Gastrocnemius medialis (tissue), 4 donors: ENCODE results near the gene CD47. TPM values are rescaled to one million over a fixed set of nuclear protein-coding genes. Genes with fewer than 3 reads are reported as not detected.

Experiments used
- ATAC-seq, 2 donors: fragments of 150-250 bp; one replicate each; pipeline ENCODE4 v1.9.1; 2016
- DNase-seq, 2 donors: peaks; one replicate each; pipeline ENCODE4 v3.0.0-alpha.2; 2019
- H3K27ac ChIP-seq, 4 donors: fragments of 200-600 bp; sonication (generic); 1 replicate in 1 of 4; 2 replicates in 3 of 4; pipeline ENCODE4 v1.5.1; 2016 to 2018; ENCODE audit warnings: mild to moderate bottlenecking in 2 of 4, moderate library complexity in 1 of 4
- H3K27me3 ChIP-seq, 3 donors: fragments of 200-600 bp; sonication (generic) in 2 of 3; 1 replicate in 1 of 3; 2 replicates in 2 of 3; pipeline versions ENCODE4 v1.5.1 to v1.6.0; 2016 to 2019; ENCODE audit warnings: mild to moderate bottlenecking in 1 of 3, moderate library complexity in 1 of 3
- H3K36me3 ChIP-seq, 2 donors: fragments of 200-600 bp; sonication (generic) in 1 of 2; one replicate each; pipeline ENCODE4 v1.5.1; 2017 to 2018
- H3K4me1 ChIP-seq, 2 donors: fragments of 200-600 bp; sonication (generic) in 1 of 2; one replicate each; pipeline ENCODE4 v1.5.1; 2016 to 2017; ENCODE audit warnings: mild to moderate bottlenecking in 2 of 2
- H3K4me3 ChIP-seq, 4 donors: fragments of 200-600 bp; sonication (generic) in 3 of 4; 1 replicate in 1 of 4; 2 replicates in 3 of 4; pipeline ENCODE4 v1.5.1; 2016 to 2019; ENCODE audit warnings: mild to moderate bottlenecking in 2 of 4
- H3K9me3 ChIP-seq, 3 donors: fragments of 200-600 bp; sonication (generic) in 2 of 3; 1 replicate in 1 of 3; 2 replicates in 2 of 3; pipeline ENCODE4 v1.5.1; 2016 to 2019
- CTCF ChIP-seq, 5 experiments: fragments of 450-650 bp in 3 of 5; fragments of 200-600 bp in 2 of 5; sonication (generic) in 2 of 5; IDR thresholded peaks in 4 of 5; conservative IDR thresholded peaks in 1 of 5; 1 replicate in 4 of 5; 2 replicates in 1 of 5; pipeline ENCODE4 v1.5.1; 2016 to 2019; ENCODE audit warnings: antibody characterized with exemption in 5 of 5, mild to moderate bottlenecking in 3 of 5, moderate library complexity in 3 of 5
- POLR2A ChIP-seq, 2 donors: fragments of 450-650 bp; IDR thresholded peaks; one replicate each; pipeline ENCODE4 v1.6.1; 2017; ENCODE audit warnings: antibody characterized with exemption in 2 of 2, mild to moderate bottlenecking in 2 of 2, moderate library complexity in 2 of 2
- in situ Hi-C, 4 donors: fragments of 200-750 bp; cut with MboI; loops; one replicate each; pipeline versions ENCODE4 v1.15.0 to v1.8.0; 2017; ENCODE audit warnings: low sequenced_read_pairs in 4 of 4
- intact Hi-C: fragments of 100-400 bp; cut with DNase I; formaldehyde crosslinking; loops from one replicate; pipeline ENCODE4 v1.15.1; 2023; ENCODE audit warnings: low total_unique reads
- total RNA-seq, 4 donors: library from RNA; depleted of rRNA; stranded (reverse); fragments of >200 nt; gene quantifications; one replicate each; pipeline versions ENCODE4 v1.1.0 to v1.2.3, GENCODE V29; 2016

CD47 gene
- total RNA-seq, 4 donors from 2014 or later, result 14.5 to 30.3 (median 22.4) TPM

GRCh38 chr3:108118038-108118768 is 27.4 kb upstream of the CD47 start:
- Histone ChIP-seq H3K27me3 (no peaks in the 10 kb centered on the region), H3K4me1 (no peaks in the 10 kb centered on the region), H3K9me3 (no peaks in the 10 kb centered on the region), H3K27ac (no peak overlapping the region), H3K36me3 (no peaks in the 10 kb centered on the region), H3K4me3 (no peak overlapping the region)
- ATAC-seq, result no peak
- intact Hi-C loops (no loop called here), in situ Hi-C loops (no loop called here)
- DNase-seq, result no peak
- TF ChIP-seq POLR2A (IDR thresholded peaks at IDR 0.05), result no peak

- Histone ChIP-seq H3K27me3 (no peaks in the 10 kb centered on the region), H3K4me1 (no peaks in the 10 kb centered on the region), H3K4me3 (no peak overlapping the region), H3K36me3 (no peaks in the 10 kb centered on the region), H3K9me3 (no peaks in the 10 kb centered on the region), H3K27ac (no peak overlapping the region)
- DNase-seq (no peak), ATAC-seq (no peak)
- intact Hi-C loops (no loop called here), in situ Hi-C loops (no loop called here)
- TF ChIP-seq CTCF (IDR thresholded peaks at IDR 0.05 in 4 of 5, conservative IDR thresholded peaks at IDR 0.05 in 1 of 5) (no peak), POLR2A (IDR thresholded peaks at IDR 0.05) (no peak)
Measured at GRCh38 chr3:108117241-108117775, 26.5 kb upstream of the CD47 start.

DNA sequence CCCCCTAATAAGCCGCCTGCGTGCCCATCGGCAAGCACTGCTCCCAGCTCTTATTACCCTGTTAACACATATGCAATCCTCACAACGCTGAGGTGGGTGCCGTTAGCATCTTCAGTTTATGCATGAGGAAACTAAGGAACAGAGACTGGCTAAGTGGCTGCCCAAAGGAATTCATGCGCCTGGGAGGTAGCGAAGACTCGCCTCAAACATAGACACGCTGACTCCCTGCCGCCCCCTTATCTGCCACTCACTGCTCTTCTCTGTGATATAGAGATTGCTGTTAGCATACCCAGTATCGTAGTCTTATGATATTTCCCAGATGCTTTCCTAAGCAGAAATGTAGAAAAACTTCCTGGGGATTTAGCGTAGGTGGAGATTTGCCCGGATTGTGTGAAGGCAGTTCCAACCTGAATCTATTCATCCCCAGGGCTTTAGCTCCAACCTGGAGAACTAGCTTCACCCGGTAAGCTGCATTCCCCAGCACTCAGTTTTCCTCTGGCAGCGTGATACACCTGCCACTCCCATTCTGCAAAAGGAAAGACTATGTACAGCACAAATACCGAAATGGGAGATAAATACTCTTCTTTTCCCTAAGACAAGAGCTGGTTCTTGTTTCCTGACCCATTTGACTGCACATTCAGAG is 23.7 kb upstream of the CD47 start:
- in situ Hi-C loops (no loop called here), intact Hi-C loops (no loop called here)
- Histone ChIP-seq H3K4me3 (no peak overlapping the region), H3K27me3 (no peaks in the 10 kb centered on the region), H3K9me3 (no peaks in the 10 kb centered on the region), H3K36me3 (no peaks in the 10 kb centered on the region), H3K4me1 (no peaks in the 10 kb centered on the region), H3K27ac (no peak overlapping the region)
- no peak for ATAC-seq
- TF ChIP-seq POLR2A (IDR thresholded peaks at IDR 0.05), result no peak
- TF ChIP-seq CTCF (IDR thresholded peaks at IDR 0.05 in 4 of 5, conservative IDR thresholded peaks at IDR 0.05 in 1 of 5), result no peak
- no peak for DNase-seq

- intact Hi-C loops, result no loop called here
- Histone ChIP-seq H3K36me3 (no peaks in the 10 kb centered on the region), H3K27me3 (no peaks in the 10 kb centered on the region), H3K9me3 (no peaks in the 10 kb centered on the region), H3K4me1 (no peaks in the 10 kb centered on the region), H3K27ac (no peak overlapping the region), H3K4me3 (no peak overlapping the region)
- in situ Hi-C loops, result no loop called here
- ATAC-seq (no peak), DNase-seq (no peak)
- TF ChIP-seq POLR2A (IDR thresholded peaks at IDR 0.05) (no peak), CTCF (IDR thresholded peaks at IDR 0.05 in 4 of 5, conservative IDR thresholded peaks at IDR 0.05 in 1 of 5) (no peak)
Measured at GRCh38 chr3:108113975-108114374, 23.1 kb upstream of the CD47 start.

DNA sequence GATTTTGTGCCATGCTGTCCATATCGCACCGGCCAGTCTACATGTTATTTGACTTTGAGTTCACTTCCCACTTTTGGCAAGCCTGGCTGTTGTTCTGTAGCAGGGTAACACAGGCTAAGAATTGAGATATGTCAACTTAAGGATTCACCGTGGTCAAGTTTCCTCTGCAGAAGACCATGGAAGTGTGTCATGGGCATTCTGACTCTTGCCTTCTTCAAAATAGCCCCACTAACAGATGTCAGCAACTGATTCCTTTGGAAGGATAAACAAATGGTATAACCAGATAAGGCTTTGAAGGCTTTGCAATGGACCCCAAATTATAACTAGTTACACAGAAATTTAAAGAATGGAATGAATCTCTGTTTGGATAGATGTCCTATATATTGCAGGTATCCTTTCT is 20.1 kb upstream of the CD47 start:
- ATAC-seq (no peak), DNase-seq (no peak)
- in situ Hi-C loops (no loop called here), intact Hi-C loops (no loop called here)
- no peak for TF ChIP-seq CTCF (IDR thresholded peaks at IDR 0.05 in 4 of 5, conservative IDR thresholded peaks at IDR 0.05 in 1 of 5)
- no peak for TF ChIP-seq POLR2A (IDR thresholded peaks at IDR 0.05)
- Histone ChIP-seq H3K9me3 (no peaks in the 10 kb centered on the region), H3K27ac (no peak overlapping the region), H3K4me1 (no peaks in the 10 kb centered on the region), H3K27me3 (no peaks in the 10 kb centered on the region), H3K4me3 (no peak overlapping the region), H3K36me3 (no peaks in the 10 kb centered on the region)
